ENCODE data around the gene RMC1.

DNA sequence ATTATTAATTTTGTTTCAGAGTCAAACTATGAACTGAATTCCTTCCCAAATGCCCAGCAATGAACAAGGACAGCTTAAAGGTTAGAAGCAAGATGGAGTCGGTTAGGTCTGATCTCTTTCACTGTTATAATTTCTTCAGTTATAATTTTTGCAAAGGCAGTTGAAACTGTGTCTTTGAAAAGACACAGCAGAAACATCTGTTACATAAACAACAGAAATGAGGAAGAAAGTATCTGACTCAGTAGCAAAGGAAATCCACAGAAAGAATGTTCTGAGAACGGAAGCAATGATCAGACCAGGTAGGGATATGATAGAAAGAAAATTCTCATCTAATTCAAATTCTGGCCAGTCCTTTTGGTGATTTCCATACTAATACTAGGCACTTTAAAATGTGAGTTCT, 5.2 kb upstream of the RMC1 start:
- no peak for TF ChIP-seq CTCF (IDR thresholded peaks at IDR 0.05)
- no peak for TF ChIP-seq POLR2A (IDR thresholded peaks at IDR 0.05)

All from breast epithelium (tissue), 3 donors.